Activated CD4-positive, alpha-beta memory T cell treated with anti-CD3 and anti-CD28 coated beads, Interleukin-2, amount 10 ng/mL, durations not matched to agents 7 days and 5 days (primary cell): ENCODE results near the gene TJP1. TPM values are rescaled to one million over a fixed set of nuclear protein-coding genes. Genes with fewer than 3 reads are reported as not detected.

Experiments
- CTCF ChIA-PET: fragments of 350-600 bp; sonication (Branson Sonifier 250); formaldehyde crosslinking; loops from one replicate; lab custom pipeline; 2021; ENCODE audit warnings: antibody characterized with exemption, inconsistent platforms; lab: Charles Lee
- POLR2A ChIA-PET: fragments of 350-600 bp; sonication (Branson Sonifier 250); formaldehyde crosslinking; loops from one replicate; lab custom pipeline; 2021; ENCODE audit warnings: antibody characterized with exemption; lab: Charles Lee
- DNase-seq: peaks from one replicate; pipeline ENCODE4 v3.0.0-alpha.2; 2020
- H3K27ac Mint-ChIP-seq: one replicate; pipeline ENCODE4 v1.8.0; 2021; ENCODE audit warnings: mild to moderate bottlenecking, mixed read lengths
- H3K27me3 Mint-ChIP-seq: one replicate; pipeline ENCODE4 v1.8.0; 2021; ENCODE audit warnings: mixed read lengths
- H3K36me3 Mint-ChIP-seq: one replicate; pipeline ENCODE4 v1.8.0; 2021; ENCODE audit warnings: low read depth, mixed read lengths
- H3K4me1 Mint-ChIP-seq: one replicate; pipeline ENCODE4 v1.8.0; 2021; ENCODE audit warnings: mixed read lengths
- H3K4me3 Mint-ChIP-seq: one replicate; pipeline ENCODE4 v1.8.0; 2021; ENCODE audit warnings: mild to moderate bottlenecking, mixed read lengths
- H3K9me3 Mint-ChIP-seq: one replicate; pipeline ENCODE4 v1.8.0; 2021; ENCODE audit warnings: mixed read lengths
- total RNA-seq, 2 experiments: library from RNA; stranded (reverse); gene quantifications; one replicate each; pipeline ENCODE4 v1.2.3, GENCODE V29; 2021

TJP1 gene
- total RNA-seq, 2 experiments from 2014 or later = not detected

GRCh38 chr15:29693225-29693624, 129.0 kb downstream of the TJP1 start:
- H3K27ac Mint-ChIP-seq = no peak overlapping the region
- H3K4me3 Mint-ChIP-seq = no peak overlapping the region
- CTCF ChIA-PET = no interaction called here

GRCh38 chr15:29692527-29692926, 129.7 kb downstream of the TJP1 start:
- H3K36me3 Mint-ChIP-seq = no peaks in the 10 kb centered on the region
- no peaks in the 10 kb centered on the region for H3K9me3 Mint-ChIP-seq
- DNase-seq = no peak

More at GRCh38 chr15:29693225-29693624, 129.0 kb downstream of the TJP1 start:
- H3K27me3 Mint-ChIP-seq = peaks cover 3% of the 10 kb centered on the region
- no peaks in the 10 kb centered on the region for H3K9me3 Mint-ChIP-seq
- no peak for DNase-seq
- no peaks in the 10 kb centered on the region for H3K36me3 Mint-ChIP-seq
- POLR2A ChIA-PET = interaction anchor here (0.5 kb wide), 1 partner anchor 21 kb away, joined by 3 read pairs; no protein-coding TSS in a partner anchor
- no peaks in the 10 kb centered on the region for H3K4me1 Mint-ChIP-seq

GRCh38 chr15:29690765-29691475, 131.3 kb downstream of the TJP1 start:
- CTCF ChIA-PET = no interaction called here

More at GRCh38 chr15:29692527-29692926, 129.7 kb downstream of the TJP1 start:
- no peak overlapping the region for H3K27ac Mint-ChIP-seq
- peaks cover 3% of the 10 kb centered on the region for H3K27me3 Mint-ChIP-seq
- H3K4me1 Mint-ChIP-seq = no peaks in the 10 kb centered on the region
- no peak overlapping the region for H3K4me3 Mint-ChIP-seq
- POLR2A ChIA-PET = no interaction called here
- CTCF ChIA-PET = no interaction called here

GRCh38 chr15:29689287-29689986, 132.8 kb downstream of the TJP1 start:
- no peaks in the 10 kb centered on the region for H3K27me3 Mint-ChIP-seq
- H3K4me1 Mint-ChIP-seq = no peaks in the 10 kb centered on the region
- DNase-seq = no peak
- H3K9me3 Mint-ChIP-seq = no peaks in the 10 kb centered on the region
- H3K36me3 Mint-ChIP-seq = no peaks in the 10 kb centered on the region
- ChIA-PET POLR2A (no interaction called here), CTCF (no interaction called here)
- H3K27ac Mint-ChIP-seq = no peak overlapping the region
- no peak overlapping the region for H3K4me3 Mint-ChIP-seq

More at GRCh38 chr15:29690765-29691475, 131.3 kb downstream of the TJP1 start:
- POLR2A ChIA-PET = no interaction called here
- H3K27ac Mint-ChIP-seq = no peak overlapping the region
- H3K9me3 Mint-ChIP-seq = no peaks in the 10 kb centered on the region
- H3K27me3 Mint-ChIP-seq = peaks cover 3% of the 10 kb centered on the region
- H3K4me3 Mint-ChIP-seq = no peak overlapping the region
- no peak for DNase-seq
- H3K36me3 Mint-ChIP-seq = no peaks in the 10 kb centered on the region
- no peaks in the 10 kb centered on the region for H3K4me1 Mint-ChIP-seq

GRCh38 chr15:29688506-29689286, 133.6 kb downstream of the TJP1 start:
- ChIA-PET POLR2A (no interaction called here), CTCF (no interaction called here)
- H3K9me3 Mint-ChIP-seq = no peaks in the 10 kb centered on the region
- H3K36me3 Mint-ChIP-seq = no peaks in the 10 kb centered on the region
- H3K27me3 Mint-ChIP-seq = no peaks in the 10 kb centered on the region
- no peak for DNase-seq
- H3K4me1 Mint-ChIP-seq = no peaks in the 10 kb centered on the region
- H3K27ac Mint-ChIP-seq = no peak overlapping the region
- no peak overlapping the region for H3K4me3 Mint-ChIP-seq

GRCh38 chr15:29687939-29688505, 134.2 kb downstream of the TJP1 start:
- POLR2A ChIA-PET = no interaction called here
- Mint-ChIP-seq H3K4me3 (no peak overlapping the region), H3K27ac (no peak overlapping the region), H3K36me3 (no peaks in the 10 kb centered on the region), H3K27me3 (no peaks in the 10 kb centered on the region), H3K9me3 (no peaks in the 10 kb centered on the region), H3K4me1 (no peaks in the 10 kb centered on the region)
- CTCF ChIA-PET = no interaction called here
- no peak for DNase-seq

GRCh38 chr15:29687204-29687815, 135.0 kb downstream of the TJP1 start:
- Mint-ChIP-seq H3K27me3 (no peaks in the 10 kb centered on the region), H3K36me3 (no peaks in the 10 kb centered on the region), H3K4me1 (no peaks in the 10 kb centered on the region), H3K9me3 (no peaks in the 10 kb centered on the region), H3K4me3 (no peak overlapping the region), H3K27ac (no peak overlapping the region)
- CTCF ChIA-PET = no interaction called here
- POLR2A ChIA-PET = no interaction called here
- DNase-seq = no peak

GRCh38 chr15:29686445-29687203, 135.6 kb downstream of the TJP1 start:
- Mint-ChIP-seq H3K9me3 (no peaks in the 10 kb centered on the region), H3K4me1 (no peaks in the 10 kb centered on the region), H3K27ac (no peak overlapping the region), H3K36me3 (no peaks in the 10 kb centered on the region), H3K4me3 (no peak overlapping the region), H3K27me3 (no peaks in the 10 kb centered on the region)
- DNase-seq = no peak
- ChIA-PET POLR2A (no interaction called here), CTCF (no interaction called here)

- H3K4me3 Mint-ChIP-seq = no peak overlapping the region
- H3K36me3 Mint-ChIP-seq = no peaks in the 10 kb centered on the region
- H3K27ac Mint-ChIP-seq = no peak overlapping the region
- DNase-seq = no peak
- no peaks in the 10 kb centered on the region for H3K4me1 Mint-ChIP-seq
- H3K27me3 Mint-ChIP-seq = no peaks in the 10 kb centered on the region
- H3K9me3 Mint-ChIP-seq = no peaks in the 10 kb centered on the region
- POLR2A ChIA-PET = no interaction called here
- CTCF ChIA-PET = no interaction called here
Measured at GRCh38 chr15:29686079-29686425, 136.2 kb downstream of the TJP1 start.

GRCh38 chr15:29685156-29686078, 136.9 kb downstream of the TJP1 start:
- Mint-ChIP-seq H3K27ac (no peak overlapping the region), H3K36me3 (no peaks in the 10 kb centered on the region)
- CTCF ChIA-PET = no interaction called here

GRCh38 chr15:29682781-29683180, 139.5 kb downstream of the TJP1 start:
- Mint-ChIP-seq H3K9me3 (no peaks in the 10 kb centered on the region), H3K4me3 (no peak overlapping the region), H3K27me3 (no peaks in the 10 kb centered on the region), H3K27ac (no peak overlapping the region), H3K36me3 (no peaks in the 10 kb centered on the region), H3K4me1 (no peaks in the 10 kb centered on the region)
- POLR2A ChIA-PET = no interaction called here
- CTCF ChIA-PET = no interaction called here
- no peak for DNase-seq

More at GRCh38 chr15:29685156-29686078, 136.9 kb downstream of the TJP1 start:
- no peaks in the 10 kb centered on the region for H3K27me3 Mint-ChIP-seq
- no peak overlapping the region for H3K4me3 Mint-ChIP-seq
- no peaks in the 10 kb centered on the region for H3K4me1 Mint-ChIP-seq
- no peak for DNase-seq
- no peaks in the 10 kb centered on the region for H3K9me3 Mint-ChIP-seq
- POLR2A ChIA-PET = no interaction called here
